GM12801 (cell line): ENCODE data around the gene BIRC5.

Experiments
- TF ChIP-seq, protein P1 (sequence below): IDR thresholded peaks from one replicate; pipeline ENCODE4 v1.5.1; 2011; ENCODE audit warnings: control low read depth; ENCODE audit not compliant: insufficient read length; ENCODE audit errors: extremely low read depth

Gene BIRC5

DNA sequence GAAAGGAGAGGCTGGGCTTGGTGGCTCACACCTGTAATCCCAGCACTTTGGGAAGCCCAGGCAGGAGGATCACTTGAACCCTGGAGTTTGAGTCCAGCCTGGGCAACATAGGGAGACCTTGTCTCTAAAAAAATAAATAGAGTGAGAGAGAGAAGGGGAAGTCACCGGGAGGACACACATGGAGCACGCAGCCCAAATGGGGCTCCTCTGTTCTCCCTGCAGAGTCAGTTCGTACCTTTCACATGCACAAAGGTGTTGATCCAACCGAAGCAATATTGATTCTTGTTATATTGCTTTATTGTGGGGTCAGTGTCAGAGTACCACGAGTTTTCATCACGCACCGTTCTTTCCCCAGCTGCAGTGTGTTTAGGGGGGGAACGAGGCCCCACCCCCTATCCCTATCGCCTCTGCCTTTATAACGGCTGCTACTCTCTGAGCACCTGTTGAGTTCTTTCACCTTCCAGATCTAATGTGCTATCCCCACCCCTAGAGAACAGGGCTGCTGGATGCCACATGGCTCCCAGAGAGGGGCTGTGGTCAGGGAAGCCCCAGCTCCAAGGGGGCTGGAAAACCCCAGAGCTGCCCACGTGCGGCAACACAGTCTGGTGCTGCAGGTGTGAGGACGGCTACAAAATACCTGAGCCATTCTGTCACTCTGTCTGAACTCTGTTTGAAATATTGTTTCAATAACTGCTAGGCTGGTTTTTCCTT is 16.4 kb downstream of the BIRC5 start:
- TF ChIP-seq, protein P1, sequence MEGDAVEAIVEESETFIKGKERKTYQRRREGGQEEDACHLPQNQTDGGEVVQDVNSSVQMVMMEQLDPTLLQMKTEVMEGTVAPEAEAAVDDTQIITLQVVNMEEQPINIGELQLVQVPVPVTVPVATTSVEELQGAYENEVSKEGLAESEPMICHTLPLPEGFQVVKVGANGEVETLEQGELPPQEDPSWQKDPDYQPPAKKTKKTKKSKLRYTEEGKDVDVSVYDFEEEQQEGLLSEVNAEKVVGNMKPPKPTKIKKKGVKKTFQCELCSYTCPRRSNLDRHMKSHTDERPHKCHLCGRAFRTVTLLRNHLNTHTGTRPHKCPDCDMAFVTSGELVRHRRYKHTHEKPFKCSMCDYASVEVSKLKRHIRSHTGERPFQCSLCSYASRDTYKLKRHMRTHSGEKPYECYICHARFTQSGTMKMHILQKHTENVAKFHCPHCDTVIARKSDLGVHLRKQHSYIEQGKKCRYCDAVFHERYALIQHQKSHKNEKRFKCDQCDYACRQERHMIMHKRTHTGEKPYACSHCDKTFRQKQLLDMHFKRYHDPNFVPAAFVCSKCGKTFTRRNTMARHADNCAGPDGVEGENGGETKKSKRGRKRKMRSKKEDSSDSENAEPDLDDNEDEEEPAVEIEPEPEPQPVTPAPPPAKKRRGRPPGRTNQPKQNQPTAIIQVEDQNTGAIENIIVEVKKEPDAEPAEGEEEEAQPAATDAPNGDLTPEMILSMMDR, result no peak

DNA sequence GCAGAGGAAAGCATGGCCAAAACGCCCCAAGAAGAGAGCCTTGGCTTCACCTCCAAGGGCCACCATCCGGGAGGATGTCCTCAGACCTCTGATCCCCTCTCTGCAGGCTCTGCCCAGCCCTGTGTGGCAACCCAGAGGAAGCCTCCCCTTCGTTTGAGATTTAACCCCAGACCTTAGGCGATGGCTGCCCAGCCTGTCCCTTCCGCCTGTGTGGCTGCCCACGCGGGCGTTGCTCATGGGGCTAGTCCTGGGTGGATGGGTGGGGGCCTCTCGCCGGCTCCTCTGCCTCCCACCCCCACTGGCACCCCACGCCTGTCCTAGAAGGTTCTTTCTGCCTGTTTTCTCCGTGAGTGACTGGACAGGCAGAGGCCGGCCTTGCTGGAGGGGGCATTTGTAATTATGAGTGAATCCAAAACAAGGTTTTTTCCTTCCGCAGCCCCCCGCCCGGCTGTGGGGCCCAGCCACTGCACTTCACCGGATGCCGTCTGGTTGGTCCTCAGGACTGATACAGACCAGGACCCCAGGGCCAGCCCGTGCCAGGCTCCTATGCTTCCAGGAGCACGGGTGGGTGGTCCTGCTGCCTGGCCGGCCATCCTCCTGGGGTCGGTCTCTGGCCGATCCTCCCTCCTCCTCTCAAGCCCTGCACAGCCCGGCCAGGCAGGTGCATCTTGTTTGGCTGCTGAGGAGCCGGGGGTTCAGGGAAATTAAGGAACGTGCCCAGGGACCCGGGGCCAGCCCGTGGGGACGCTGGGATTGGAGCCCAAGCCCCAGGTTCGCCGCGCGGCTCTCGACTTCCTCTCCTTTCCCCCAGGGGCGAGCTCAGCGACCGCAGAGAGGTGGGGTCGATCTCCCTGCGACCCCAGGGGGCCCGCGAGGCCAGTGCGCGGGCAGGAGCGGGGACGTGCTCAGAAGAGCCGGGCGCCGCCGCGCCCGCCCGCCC is 17.2 kb downstream of the BIRC5 start, which contains the start of gene TMEM235:
Gene TMEM235, plus strand, starts transcription at position 636 of the 940 bp plus-strand sequence. CDS start 393 bp downstream, outside the sequence.
- TF ChIP-seq, protein P1, result no peak

DNA sequence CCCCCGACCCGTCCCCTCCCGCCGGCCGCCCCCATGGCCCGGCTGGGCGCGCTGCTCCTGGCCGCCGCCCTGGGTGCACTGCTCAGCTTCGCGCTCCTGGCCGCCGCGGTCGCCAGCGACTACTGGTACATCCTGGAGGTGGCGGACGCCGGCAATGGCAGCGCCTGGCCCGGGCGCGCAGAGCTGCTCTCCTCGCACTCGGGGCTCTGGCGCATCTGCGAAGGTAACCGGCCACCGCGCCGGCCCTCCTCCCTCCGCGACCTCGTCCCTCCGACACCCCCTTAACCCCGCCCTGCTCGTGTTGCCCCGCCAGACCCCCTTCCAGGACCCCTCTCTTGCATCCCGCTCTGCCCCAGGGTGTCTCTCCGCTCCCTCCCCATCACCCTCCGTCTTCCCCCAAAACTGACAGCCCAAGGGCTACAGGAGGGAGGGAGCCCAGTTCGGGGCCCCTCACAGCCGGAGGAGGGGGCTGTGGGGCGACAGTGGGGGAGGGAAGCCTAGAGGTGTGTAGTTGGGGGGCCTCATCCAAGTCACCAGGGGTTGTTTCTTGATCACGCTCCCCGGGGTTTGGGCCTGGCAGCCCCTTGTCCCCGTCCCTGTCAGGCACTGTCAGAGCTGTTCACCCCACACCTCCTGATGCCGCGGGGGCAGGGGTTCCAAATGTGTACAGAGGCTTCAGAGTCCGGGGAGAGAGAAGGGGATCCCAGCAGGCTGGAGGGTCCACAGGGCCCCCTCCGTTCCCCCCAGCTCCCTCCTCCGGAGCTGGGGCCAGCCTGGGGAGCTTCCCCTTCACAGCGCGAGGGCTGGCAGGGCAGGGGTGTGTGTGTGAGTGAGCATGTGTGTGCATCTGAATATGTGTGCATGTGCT is 18.2 kb downstream of the BIRC5 start:
- TF ChIP-seq, protein P1, result no peak

DNA sequence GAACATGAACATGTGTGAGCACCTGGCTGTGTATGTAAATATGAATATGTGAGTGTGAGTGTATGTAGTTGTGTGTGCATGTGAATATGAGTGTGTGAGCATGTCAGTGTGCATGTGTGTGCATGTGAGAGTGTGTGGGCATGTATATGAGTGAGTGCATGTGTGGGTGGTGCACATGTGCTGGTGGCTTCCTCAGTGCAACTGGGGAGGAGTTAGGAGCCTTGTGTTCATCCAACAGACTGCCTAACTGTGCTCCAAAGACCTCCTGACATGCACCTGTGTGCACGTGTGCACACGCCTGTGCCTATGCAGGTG is 18.8 kb downstream of the BIRC5 start:
- TF ChIP-seq, protein P1, result no peak

DNA sequence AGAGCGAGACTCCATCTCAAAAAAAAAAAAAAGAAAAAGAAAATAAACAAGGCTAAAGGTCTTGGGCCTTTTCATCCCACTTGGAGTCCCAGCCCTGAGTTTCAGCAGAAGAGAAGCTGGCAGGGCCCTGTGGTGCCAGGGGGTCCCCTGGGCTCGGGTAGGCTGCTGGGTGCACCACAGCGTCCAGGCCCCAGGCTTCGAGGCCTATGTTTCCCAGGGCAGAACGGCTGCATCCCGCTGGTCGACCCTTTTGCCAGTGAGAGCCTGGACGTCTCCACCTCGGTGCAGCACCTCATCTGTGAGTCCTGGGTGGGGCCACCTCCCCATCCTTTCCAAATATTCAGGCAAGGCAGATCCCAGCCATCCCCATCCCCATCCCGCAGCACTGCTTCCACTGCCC is 19.6 kb downstream of the BIRC5 start:
- TF ChIP-seq, protein P1, result no peak

DNA sequence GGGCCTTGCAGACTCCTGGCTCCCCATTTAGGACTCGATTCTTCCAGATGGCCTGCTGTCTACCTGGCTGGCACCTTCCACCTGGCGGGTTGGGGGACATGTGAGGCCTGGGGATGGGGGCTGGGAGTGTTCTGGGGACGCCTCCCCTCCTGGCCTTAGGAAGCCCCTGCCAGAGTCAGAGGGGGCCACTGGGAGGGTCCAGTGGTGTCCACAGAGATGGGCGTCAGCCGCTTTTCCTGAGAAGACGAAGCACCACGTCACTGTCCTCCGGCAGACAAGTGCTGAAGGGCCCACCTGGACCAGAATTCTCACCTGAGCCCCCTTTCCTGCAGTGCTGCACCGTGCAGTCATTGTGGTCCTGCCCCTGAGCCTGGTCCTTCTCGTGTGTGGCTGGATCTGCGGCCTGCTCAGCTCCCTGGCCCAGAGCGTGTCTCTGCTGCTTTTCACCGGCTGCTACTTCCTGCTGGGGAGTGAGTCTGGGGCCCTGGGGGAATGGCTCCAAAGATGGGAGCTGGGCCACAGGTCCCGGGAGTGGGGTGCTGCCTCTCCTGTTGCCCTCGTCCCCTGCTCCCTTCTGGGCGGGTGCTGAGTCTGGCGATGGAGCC is 20.3 kb downstream of the BIRC5 start:
- TF ChIP-seq, protein P1, result no peak
